GM12878 (cell line): ENCODE results near the gene PDE6G. TPM values are rescaled to one million over a fixed set of nuclear protein-coding genes. Genes with fewer than 3 reads are reported as not detected.

ENCODE experiments used
- ATAC-seq: fragments of 200-7000 bp; cut with Tn5 transposase; 3 replicates; pipeline ENCODE4 v1.9.1; 2020; ENCODE audit warnings: mild to moderate bottlenecking, moderate library complexity
- BruUV-seq: library from RNA; stranded (reverse); fragments of 400-500 nt; replicated peaks from 2 replicates; lab custom pipeline; 2021; lab: Mats Ljungman, UMichigan
- CTCF ChIA-PET: fragments of 300-600 bp; sonication (Branson Sonifier 250); formaldehyde crosslinking; extraction: SDS; loops from one replicate; lab custom pipeline; 2021; ENCODE audit warnings: inconsistent platforms; lab: Yijun Ruan, JAX
- POLR2A ChIA-PET: fragments of 350-600 bp; formaldehyde crosslinking; extraction: SDS; loops from one replicate; lab custom pipeline; 2021; ENCODE audit warnings: inconsistent platforms; lab: Charles Lee
- RAD21 ChIA-PET: fragments of 300-600 bp; sonication (Branson Sonifier 250); formaldehyde crosslinking; loops from one replicate; lab custom pipeline; 2023; ENCODE audit warnings: antibody characterized with exemption; ENCODE audit not compliant: unreplicated experiment; lab: Charles Lee
- SMC1A ChIA-PET: fragments of 300-600 bp; sonication (Branson Sonifier 250); formaldehyde crosslinking; loops from one replicate; lab custom pipeline; 2023; ENCODE audit not compliant: unreplicated experiment, uncharacterized antibody; lab: Charles Lee
- DNase-seq: peaks from one replicate; pipeline ENCODE4 v3.0.0-alpha.2; 2011; ENCODE audit warnings: low read depth, low spot score
- FAIRE-seq: peaks from 3 replicates; lab custom pipeline; 2011; peaks lifted over from hg19 to GRCh38; lab: Jason Lieb, UNC
- H2AFZ ChIP-seq: 2 replicates; pipeline ENCODE4 v1.6.0; 2011; ENCODE audit warnings: low read depth, low read length, control low read depth; ENCODE audit not compliant: control insufficient read depth
- H3K27ac ChIP-seq: 2 replicates; pipeline ENCODE4 v1.5.1; 2011; ENCODE audit warnings: control low read depth; ENCODE audit not compliant: control insufficient read depth, insufficient read depth
- H3K27me3 ChIP-seq, 2 experiments: replicated peaks in 1 of 2; 2 replicates each; pipeline versions ENCODE4 v1.6.0 to v1.6.1; 2011; ENCODE audit warnings: low read length in 1 of 2; ENCODE audit not compliant: control insufficient read depth in 2 of 2, insufficient read depth in 2 of 2
- H3K36me3 ChIP-seq, 2 experiments: 2 replicates each; pipeline ENCODE4 v1.5.1; 2011; ENCODE audit warnings: low read length in 1 of 2; ENCODE audit not compliant: control insufficient read depth in 2 of 2, insufficient read depth in 2 of 2
- H3K4me1 ChIP-seq: 2 replicates; pipeline ENCODE4 v1.6.1; 2011; ENCODE audit warnings: mild to moderate bottlenecking, low read length, moderate library complexity, mixed read lengths; ENCODE audit not compliant: control insufficient read depth, insufficient read depth
- H3K4me2 ChIP-seq: 2 replicates; pipeline ENCODE4 v1.6.0; 2011; ENCODE audit warnings: control low read depth; ENCODE audit not compliant: control insufficient read depth, insufficient read depth
- H3K4me3 ChIP-seq: fragments of 200-600 bp; sonication (generic); 2 replicates; pipeline ENCODE4 v1.5.1; 2016
- H3K79me2 ChIP-seq: 2 replicates; pipeline ENCODE4 v1.6.0; 2011; ENCODE audit warnings: low read length; ENCODE audit not compliant: control insufficient read depth, insufficient read depth
- H3K9ac ChIP-seq: 2 replicates; pipeline ENCODE4 v1.8.0; 2011; ENCODE audit warnings: low read length, control low read depth, mixed read lengths; ENCODE audit not compliant: control insufficient read depth, insufficient read depth
- H3K9me3 ChIP-seq: replicated peaks from 3 replicates; pipeline ENCODE4 v1.5.1; 2011; ENCODE audit warnings: mild to moderate bottlenecking, low read length; ENCODE audit not compliant: control insufficient read depth, insufficient read depth
- H4K20me1 ChIP-seq: 2 replicates; pipeline ENCODE4 v1.6.0; 2011; ENCODE audit not compliant: control insufficient read depth, insufficient read depth
- EZH2 ChIP-seq: IDR thresholded peaks from 2 replicates; pipeline ENCODE4 v1.6.1; 2012; ENCODE audit warnings: low read depth, mild to moderate bottlenecking, control low read depth, inconsistent platforms, low read length, borderline replicate concordance; ENCODE audit not compliant: control insufficient read depth
- HDAC6 ChIP-seq: fragments of 200-600 bp; sonication (generic); IDR thresholded peaks from one replicate; pipeline ENCODE4 v1.8.0; 2017; ENCODE audit warnings: antibody characterized with exemption; ENCODE audit not compliant: unreplicated experiment
- IRF5 ChIP-seq: fragments of 450-650 bp; IDR thresholded peaks from 2 replicates; pipeline ENCODE4 v1.6.1; 2017; ENCODE audit warnings: borderline replicate concordance
- MYB ChIP-seq: fragments of 150-350 bp; IDR thresholded peaks from 2 replicates; pipeline ENCODE4 v1.6.1; 2014; ENCODE audit warnings: mild to moderate bottlenecking, low read depth, low read length, borderline replicate concordance
- MYC ChIP-seq: IDR thresholded peaks from 2 replicates; pipeline ENCODE4 v1.6.1; 2011; ENCODE audit warnings: mild to moderate bottlenecking, low read length, moderate library complexity, inconsistent platforms; ENCODE audit not compliant: insufficient read depth, insufficient replicate concordance, insufficient read length, severe bottlenecking
- SIX5 ChIP-seq: IDR thresholded peaks from 2 replicates; pipeline ENCODE4 v1.6.1; 2011; ENCODE audit warnings: mild to moderate bottlenecking, low read depth, low read length, moderate library complexity; ENCODE audit not compliant: severe bottlenecking
- YBX1 ChIP-seq: fragments of 450-650 bp; IDR thresholded peaks from 2 replicates; pipeline ENCODE4 v1.6.1; 2016; ENCODE audit warnings: antibody characterized with exemption
- ZBTB11 ChIP-seq: fragments of 450-650 bp; formaldehyde crosslinking; IDR thresholded peaks from 2 replicates; pipeline ENCODE4 v1.5.0; 2022; ENCODE audit warnings: mild to moderate bottlenecking, missing genetic modification characterization
- ZNF24 ChIP-seq: fragments of 450-650 bp; IDR thresholded peaks from 2 replicates; pipeline ENCODE4 v1.6.1; 2017; ENCODE audit warnings: antibody characterized with exemption, mild to moderate bottlenecking
- ZSCAN29 ChIP-seq: fragments of 450-650 bp; IDR thresholded peaks from 2 replicates; pipeline ENCODE4 v1.6.1; 2017; ENCODE audit warnings: mild to moderate bottlenecking, moderate library complexity
- WGBS: methylation state at CpG from one replicate; pipeline ENCODE4 v1.1.6; 2016; ENCODE audit warnings: low lambda C conversion rate; ENCODE audit not compliant: insufficient replicate concordance, insufficient coverage; ENCODE audit errors: missing lambda C conversion rate; 5-methylcytosine and 5-hydroxymethylcytosine counted together
- in situ Hi-C: fragments of 300-500 bp; cut with MboI; formaldehyde crosslinking; loops from 9 replicates; pipeline ENCODE4 v1.14.3; 2018; ENCODE audit warnings: mixed read lengths
- intact Hi-C: fragments of 100-400 bp; cut with micrococcal nuclease; formaldehyde crosslinking; loops from one replicate; pipeline ENCODE4 v1.14.2; 2022; ENCODE audit not compliant: unreplicated experiment
- polyA plus RNA-seq, 11 experiments: library from polyadenylated mRNA; depleted of rRNA in 4 of 11; unstranded in 6 of 11; stranded (reverse) in 5 of 11; fragments of >200 nt; fragmentation: Nextera tagmentation in 4 of 11; fragmentation: Illumina TruSeq in 1 of 11; extraction: Ambion mirVana in 4 of 11; extraction: Trizol in 1 of 11; gene quantifications; 1 replicate in 1 of 11; 2 replicates in 10 of 11; pipeline versions ENCODE4 v1.2.1 to v1.2.3, GENCODE V29; 2011 to 2016; ENCODE audit warnings: inconsistent platforms in 2 of 11, missing spikeins in 2 of 11, low read depth in 1 of 11
- total RNA-seq, 4 experiments: library from RNA; depleted of rRNA in 3 of 4; stranded (reverse); fragments of >200 nt in 3 of 4; fragmentation: Illumina TruSeq in 1 of 4; extraction: Trizol in 1 of 4; gene quantifications; 2 replicates each; pipeline versions ENCODE4 v1.2.1 to v1.2.3, GENCODE V29; 2013 to 2021

PDE6G gene
- total and polyA plus RNA-seq, 10 of the 15 experiments (the other 5 are each of a cell fraction or from before 2014, with no cell fraction given), result 0.55 to 12.1 (median 4.3) TPM

GRCh38 chr17:81641825-81642489 is 14.4 kb downstream of the PDE6G start:
- ChIA-PET POLR2A (interaction anchor here (1.0 kb wide), 1 partner anchor 125 kb away, joined by 3 read pairs; no protein-coding TSS in a partner anchor), SMC1A (no interaction called here)
- WGBS, result 52% methylated on average over 15 of the region's 17 CpGs

More at GRCh38 chr17:81641825-81642489, 14.4 kb downstream of the PDE6G start:
- Histone ChIP-seq H3K9me3 (no peaks in the 10 kb centered on the region), H3K27ac (no peak overlapping the region), H3K79me2 (no peaks in the 10 kb centered on the region), H3K36me3 (no peaks in the 10 kb centered on the region), H3K4me3 (no peak overlapping the region), H3K4me1 (no peaks in the 10 kb centered on the region), H3K27me3 (no peaks in the 10 kb centered on the region), H3K4me2 (no peak overlapping the region), H2AFZ (no peak overlapping the region), H4K20me1 (no peaks in the 10 kb centered on the region), H3K9ac (no peak overlapping the region)
- no peak for TF ChIP-seq ZNF24
- no peak for TF ChIP-seq MYB
- TF ChIP-seq ZSCAN29, result no peak
- no peak for TF ChIP-seq SIX5
- TF ChIP-seq EZH2, result no peak
- TF ChIP-seq ZBTB11 (CRISPR knock-in tag), result no peak
- TF ChIP-seq MYC, result no peak
- no peak for TF ChIP-seq HDAC6
- no peak for TF ChIP-seq IRF5
- TF ChIP-seq YBX1, result no peak
- ATAC-seq (no peak; the same call in 2 of the 3 replicates), DNase-seq (no peak), FAIRE-seq (no peak)
- ChIA-PET CTCF (no interaction called here), RAD21 (no interaction called here)
- BruUV-seq, result no TSS peak
- intact Hi-C loops, result no loop called here
- in situ Hi-C loops, result no loop called here
